Activated CD4-positive, alpha-beta T cell treated with anti-CD3 and anti-CD28 coated beads, Interleukin-2, amount 10 ng/mL, durations not matched to agents 24 days and 14 days (primary cell): Measurements from ENCODE around the gene PAQR5. TPM values are rescaled to one million over a fixed set of nuclear protein-coding genes. Genes with fewer than 3 reads are reported as not detected.

Experiments used
- DNase-seq: peaks from one replicate; pipeline ENCODE4 v3.0.0; 2022
- H3K27ac Mint-ChIP-seq: one replicate; pipeline ENCODE4 v1.8.0; 2022; ENCODE audit warnings: mild to moderate bottlenecking, mixed read lengths
- H3K27me3 Mint-ChIP-seq: one replicate; pipeline ENCODE4 v1.8.0; 2022; ENCODE audit warnings: mixed read lengths
- H3K36me3 Mint-ChIP-seq: one replicate; pipeline ENCODE4 v1.8.0; 2022; ENCODE audit warnings: low read depth, mild to moderate bottlenecking, mixed read lengths
- H3K4me1 Mint-ChIP-seq: one replicate; pipeline ENCODE4 v1.8.0; 2021; ENCODE audit warnings: mixed read lengths
- H3K4me3 Mint-ChIP-seq: one replicate; pipeline ENCODE4 v1.8.0; 2022; ENCODE audit warnings: mild to moderate bottlenecking, moderate library complexity, mixed read lengths
- H3K9me3 Mint-ChIP-seq: one replicate; pipeline ENCODE4 v1.8.0; 2021; ENCODE audit warnings: mixed read lengths
- intact Hi-C: fragments of 100-400 bp; cut with micrococcal nuclease; formaldehyde crosslinking; loops from one replicate; pipeline ENCODE4 v1.15.1; 2023
- total RNA-seq: library from RNA; stranded (reverse); gene quantifications from 2 replicates; pipeline ENCODE4 v1.2.3, GENCODE V29; 2022

PAQR5 gene
- total RNA-seq, result not detected in 2 replicates

GRCh38 chr15:69298697-69299441 is at the start of gene PAQR5:
PAQR5 (plus strand) TSS chr15:69298912; CDS start chr15:69360081, 61,169 bp downstream.
- intact Hi-C loops, result no loop called here
- no peaks in the 10 kb centered on the region for H3K4me1 Mint-ChIP-seq
- peak within 1 kb of the TSS; percentile 36 for H3K4me3 Mint-ChIP-seq
- no peak for DNase-seq
- H3K27ac Mint-ChIP-seq, result no peak within 1 kb of the TSS
- no peaks in the 10 kb centered on the region for H3K9me3 Mint-ChIP-seq
- no peaks in the 10 kb centered on the region for H3K36me3 Mint-ChIP-seq
- peaks cover 48% of the 10 kb centered on the region for H3K27me3 Mint-ChIP-seq

GRCh38 chr15:69253156-69253555 is 45.6 kb upstream of the PAQR5 start:
- H3K36me3 Mint-ChIP-seq, result no peaks in the 10 kb centered on the region
- H3K27me3 Mint-ChIP-seq, result peaks cover 4% of the 10 kb centered on the region
- intact Hi-C loops, result no loop called here
- H3K4me3 Mint-ChIP-seq, result no peak overlapping the region
- no peaks in the 10 kb centered on the region for H3K4me1 Mint-ChIP-seq
- H3K27ac Mint-ChIP-seq, result no peak overlapping the region
- DNase-seq, result no peak
- no peaks in the 10 kb centered on the region for H3K9me3 Mint-ChIP-seq

- DNase-seq, result no peak
- H3K36me3 Mint-ChIP-seq, result no peaks in the 10 kb centered on the region
- no peak overlapping the region for H3K27ac Mint-ChIP-seq
- no peak overlapping the region for H3K4me3 Mint-ChIP-seq
- H3K27me3 Mint-ChIP-seq, result no peaks in the 10 kb centered on the region
- intact Hi-C loops, result loop anchor here (1.0 kb wide), 1 partner anchor 205 kb away; no protein-coding TSS in a partner anchor
- no peaks in the 10 kb centered on the region for H3K9me3 Mint-ChIP-seq
- no peaks in the 10 kb centered on the region for H3K4me1 Mint-ChIP-seq
Observed at GRCh38 chr15:69265347-69265955, 33.3 kb upstream of the PAQR5 start.

GRCh38 chr15:69271217-69271616 is 27.5 kb upstream of the PAQR5 start:
- Mint-ChIP-seq H3K4me1 (no peaks in the 10 kb centered on the region), H3K27ac (no peak overlapping the region), H3K4me3 (no peak overlapping the region), H3K27me3 (peaks cover 3% of the 10 kb centered on the region), H3K9me3 (no peaks in the 10 kb centered on the region), H3K36me3 (no peaks in the 10 kb centered on the region)
- no peak for DNase-seq
- intact Hi-C loops, result no loop called here

- DNase-seq, result no peak
- Mint-ChIP-seq H3K4me3 (no peak overlapping the region), H3K4me1 (no peaks in the 10 kb centered on the region), H3K9me3 (no peaks in the 10 kb centered on the region), H3K27ac (no peak overlapping the region), H3K36me3 (no peaks in the 10 kb centered on the region), H3K27me3 (peaks cover 5% of the 10 kb centered on the region)
- intact Hi-C loops, result no loop called here
Observed at GRCh38 chr15:69272139-69272538, 26.6 kb upstream of the PAQR5 start.

- H3K27me3 Mint-ChIP-seq, result peaks cover 5% of the 10 kb centered on the region
- no peaks in the 10 kb centered on the region for H3K4me1 Mint-ChIP-seq
- no peak overlapping the region for H3K4me3 Mint-ChIP-seq
- DNase-seq, result no peak
- H3K27ac Mint-ChIP-seq, result no peak overlapping the region
- intact Hi-C loops, result no loop called here
- no peaks in the 10 kb centered on the region for H3K36me3 Mint-ChIP-seq
- H3K9me3 Mint-ChIP-seq, result no peaks in the 10 kb centered on the region
Observed at GRCh38 chr15:69272891-69273290, 25.8 kb upstream of the PAQR5 start.

GRCh38 chr15:69275074-69275670 is 23.5 kb upstream of the PAQR5 start:
- no peak for DNase-seq
- H3K9me3 Mint-ChIP-seq, result no peaks in the 10 kb centered on the region
- H3K36me3 Mint-ChIP-seq, result no peaks in the 10 kb centered on the region
- no peaks in the 10 kb centered on the region for H3K4me1 Mint-ChIP-seq
- peaks cover 5% of the 10 kb centered on the region for H3K27me3 Mint-ChIP-seq
- no peak overlapping the region for H3K27ac Mint-ChIP-seq
- intact Hi-C loops, result no loop called here
- H3K4me3 Mint-ChIP-seq, result no peak overlapping the region

- Mint-ChIP-seq H3K27ac (no peak overlapping the region), H3K4me1 (no peaks in the 10 kb centered on the region), H3K9me3 (no peaks in the 10 kb centered on the region), H3K27me3 (peaks cover 5% of the 10 kb centered on the region), H3K4me3 (no peak overlapping the region), H3K36me3 (no peaks in the 10 kb centered on the region)
- intact Hi-C loops, result no loop called here
- DNase-seq, result no peak
Observed at GRCh38 chr15:69275933-69276560, 22.7 kb upstream of the PAQR5 start.

GRCh38 chr15:69277316-69277715 is 21.4 kb upstream of the PAQR5 start:
- Mint-ChIP-seq H3K27ac (no peak overlapping the region), H3K27me3 (peaks cover 5% of the 10 kb centered on the region), H3K4me1 (no peaks in the 10 kb centered on the region), H3K36me3 (no peaks in the 10 kb centered on the region), H3K4me3 (no peak overlapping the region), H3K9me3 (no peaks in the 10 kb centered on the region)
- intact Hi-C loops, result no loop called here
- no peak for DNase-seq

- Mint-ChIP-seq H3K36me3 (no peaks in the 10 kb centered on the region), H3K27ac (no peak overlapping the region), H3K27me3 (peaks cover 5% of the 10 kb centered on the region), H3K4me1 (no peaks in the 10 kb centered on the region), H3K9me3 (no peaks in the 10 kb centered on the region), H3K4me3 (no peak overlapping the region)
- intact Hi-C loops, result no loop called here
- no peak for DNase-seq
Observed at GRCh38 chr15:69279636-69280035, 19.1 kb upstream of the PAQR5 start.

GRCh38 chr15:69280783-69281182 is 17.9 kb upstream of the PAQR5 start:
- Mint-ChIP-seq H3K4me1 (no peaks in the 10 kb centered on the region), H3K27me3 (peaks cover 2% of the 10 kb centered on the region), H3K36me3 (no peaks in the 10 kb centered on the region), H3K9me3 (no peaks in the 10 kb centered on the region), H3K4me3 (no peak overlapping the region), H3K27ac (no peak overlapping the region)
- intact Hi-C loops, result no loop called here
- DNase-seq, result no peak

- no peak overlapping the region for H3K4me3 Mint-ChIP-seq
- H3K27ac Mint-ChIP-seq, result no peak overlapping the region
- no peaks in the 10 kb centered on the region for H3K36me3 Mint-ChIP-seq
- intact Hi-C loops, result no loop called here
- no peak for DNase-seq
- peaks cover under 1% of the 10 kb centered on the region for H3K27me3 Mint-ChIP-seq
- no peaks in the 10 kb centered on the region for H3K4me1 Mint-ChIP-seq
- H3K9me3 Mint-ChIP-seq, result no peaks in the 10 kb centered on the region
Observed at GRCh38 chr15:69282104-69282743, 16.5 kb upstream of the PAQR5 start.

- Mint-ChIP-seq H3K27ac (no peak overlapping the region), H3K9me3 (no peaks in the 10 kb centered on the region)
Observed at GRCh38 chr15:69285834-69286233, 12.9 kb upstream of the PAQR5 start.

GRCh38 chr15:69288011-69288410 is 10.7 kb upstream of the PAQR5 start:
- no peak for DNase-seq
- H3K27me3 Mint-ChIP-seq, result peaks cover 4% of the 10 kb centered on the region
- H3K4me1 Mint-ChIP-seq, result no peaks in the 10 kb centered on the region
- no peak overlapping the region for H3K27ac Mint-ChIP-seq
- no peaks in the 10 kb centered on the region for H3K9me3 Mint-ChIP-seq
- no peak overlapping the region for H3K4me3 Mint-ChIP-seq
- no peaks in the 10 kb centered on the region for H3K36me3 Mint-ChIP-seq
- intact Hi-C loops, result no loop called here

More at GRCh38 chr15:69285834-69286233, 12.9 kb upstream of the PAQR5 start:
- Mint-ChIP-seq H3K4me3 (no peak overlapping the region), H3K4me1 (no peaks in the 10 kb centered on the region), H3K27me3 (peaks cover 3% of the 10 kb centered on the region), H3K36me3 (no peaks in the 10 kb centered on the region)
- DNase-seq, result no peak
- intact Hi-C loops, result no loop called here
